ENCODE results near the gene TUBE1.

The TUBE1 gene

GRCh38 chr6:112123982-112124381 lies 36.7 kb upstream of the TUBE1 start:
- Histone ChIP-seq H3K9me2 (replicated peaks; ENCODE audit: low read depth, low read length) (no peaks in the 10 kb centered on the region), H4K20me1 (ENCODE audit: insufficient read depth, low read length, poor library complexity, severe bottlenecking) (no peaks in the 10 kb centered on the region), H3K4me3 (ENCODE audit: low read length, poor library complexity, severe bottlenecking) (no peak overlapping the region), H2AFZ (ENCODE audit: low read length) (no peak overlapping the region), H3K9me3 (ENCODE audit: insufficient read depth, low read depth, low read length) (no peaks in the 10 kb centered on the region), H3K4me1 (ENCODE audit: insufficient read depth, low read length, poor library complexity, severe bottlenecking) (no peaks in the 10 kb centered on the region), H3K4me2 (ENCODE audit: low read depth, low read length, poor library complexity, severe bottlenecking) (no peak overlapping the region), H3K9ac (ENCODE audit: low read depth, low read length, poor library complexity, severe bottlenecking) (no peak overlapping the region), H3K36me3 (ENCODE audit: insufficient read depth, low read length) (no peaks in the 10 kb centered on the region), H3F3A (ENCODE audit: low read depth) (no peaks in the 10 kb centered on the region), H3K27me3 (ENCODE audit: insufficient read depth, low read length, poor library complexity, severe bottlenecking) (no peaks in the 10 kb centered on the region), H3K79me2 (ENCODE audit: insufficient read depth, low read length) (no peaks in the 10 kb centered on the region)
- TF ChIP-seq CTCF (conservative IDR thresholded peaks at IDR 0.05; ENCODE audit: low read length) (no peak), EZH2phosphoT487 (IDR thresholded peaks at IDR 0.05; ENCODE audit: borderline replicate concordance) (no peak)

- no peak overlapping the region for H3K4me2 ChIP-seq (ENCODE audit: low read depth, low read length, poor library complexity, severe bottlenecking)
- TF ChIP-seq CTCF (conservative IDR thresholded peaks at IDR 0.05; ENCODE audit: low read length) (no peak), EZH2phosphoT487 (IDR thresholded peaks at IDR 0.05; ENCODE audit: borderline replicate concordance) (no peak)
- no peak overlapping the region for H3K4me3 ChIP-seq (ENCODE audit: low read length, poor library complexity, severe bottlenecking)
- H3K36me3 ChIP-seq (ENCODE audit: insufficient read depth, low read length), result no peaks in the 10 kb centered on the region
- H3F3A ChIP-seq (ENCODE audit: low read depth), result no peaks in the 10 kb centered on the region
- no peaks in the 10 kb centered on the region for H4K20me1 ChIP-seq (ENCODE audit: insufficient read depth, low read length, poor library complexity, severe bottlenecking)
- no peak overlapping the region for H3K9ac ChIP-seq (ENCODE audit: low read depth, low read length, poor library complexity, severe bottlenecking)
- H3K9me3 ChIP-seq (ENCODE audit: insufficient read depth, low read depth, low read length), result no peaks in the 10 kb centered on the region
- no peaks in the 10 kb centered on the region for H3K79me2 ChIP-seq (ENCODE audit: insufficient read depth, low read length)
- H3K27me3 ChIP-seq (ENCODE audit: insufficient read depth, low read length, poor library complexity, severe bottlenecking), result no peaks in the 10 kb centered on the region
- H3K9me2 ChIP-seq (replicated peaks; ENCODE audit: low read depth, low read length), result no peaks in the 10 kb centered on the region
- peaks cover 4% of the 10 kb centered on the region for H3K4me1 ChIP-seq (ENCODE audit: insufficient read depth, low read length, poor library complexity, severe bottlenecking)
- H2AFZ ChIP-seq (ENCODE audit: low read length), result no peak overlapping the region; the same call in 1 of the 2 replicates
Measured at GRCh38 chr6:112122756-112123155, 35.5 kb upstream of the TUBE1 start.

GRCh38 chr6:112118034-112118433 lies 30.8 kb upstream of the TUBE1 start:
- H3K4me1 ChIP-seq (ENCODE audit: insufficient read depth, low read length, poor library complexity, severe bottlenecking), result peaks cover 6% of the 10 kb centered on the region
- no peak overlapping the region for H3K4me3 ChIP-seq (ENCODE audit: low read length, poor library complexity, severe bottlenecking)
- H2AFZ ChIP-seq (ENCODE audit: low read length), result no peak overlapping the region
- H3K9ac ChIP-seq (ENCODE audit: low read depth, low read length, poor library complexity, severe bottlenecking), result no peak overlapping the region
- H3K4me2 ChIP-seq (ENCODE audit: low read depth, low read length, poor library complexity, severe bottlenecking), result no peak overlapping the region
- no peaks in the 10 kb centered on the region for H3K36me3 ChIP-seq (ENCODE audit: insufficient read depth, low read length)
- H3K9me2 ChIP-seq (replicated peaks; ENCODE audit: low read depth, low read length), result no peaks in the 10 kb centered on the region
- no peaks in the 10 kb centered on the region for H3K27me3 ChIP-seq (ENCODE audit: insufficient read depth, low read length, poor library complexity, severe bottlenecking)
- TF ChIP-seq EZH2phosphoT487 (IDR thresholded peaks at IDR 0.05; ENCODE audit: borderline replicate concordance) (no peak), CTCF (conservative IDR thresholded peaks at IDR 0.05; ENCODE audit: low read length) (no peak)
- H3K9me3 ChIP-seq (ENCODE audit: insufficient read depth, low read depth, low read length), result no peaks in the 10 kb centered on the region
- H3F3A ChIP-seq (ENCODE audit: low read depth), result no peaks in the 10 kb centered on the region
- no peaks in the 10 kb centered on the region for H3K79me2 ChIP-seq (ENCODE audit: insufficient read depth, low read length)
- H4K20me1 ChIP-seq (ENCODE audit: insufficient read depth, low read length, poor library complexity, severe bottlenecking), result no peaks in the 10 kb centered on the region

All from Loucy (cell line).